ENCODE results near the gene OOSP2.

The OOSP2 gene

GRCh38 chr11:60084631-60085273 lies 44.5 kb downstream of the OOSP2 start:
- no peaks in the 10 kb centered on the region for H3K27me3 ChIP-seq (ENCODE audit: insufficient read depth, low read depth, severe bottlenecking)
- no peaks in the 10 kb centered on the region for H3K9me3 ChIP-seq (ENCODE audit: severe bottlenecking)
- H3K4me3 ChIP-seq (ENCODE audit: low read depth, low read length), result no peak overlapping the region
- DNase-seq, result no peak
- no peak for TF ChIP-seq CTCF (IDR thresholded peaks at IDR 0.05; ENCODE audit: low read depth, low read length)
- H3K27ac ChIP-seq, result no peak overlapping the region
- H3K36me3 ChIP-seq, result no peaks in the 10 kb centered on the region

GRCh38 chr11:60085909-60086308 lies 45.7 kb downstream of the OOSP2 start:
- Histone ChIP-seq H3K27me3 (ENCODE audit: insufficient read depth, low read depth, severe bottlenecking) (no peaks in the 10 kb centered on the region), H3K9me3 (ENCODE audit: severe bottlenecking) (no peaks in the 10 kb centered on the region), H3K36me3 (no peaks in the 10 kb centered on the region), H3K27ac (no peak overlapping the region), H3K4me3 (ENCODE audit: low read depth, low read length) (no peak overlapping the region)
- no peak for TF ChIP-seq CTCF (IDR thresholded peaks at IDR 0.05; ENCODE audit: low read depth, low read length)
- DNase-seq, result no peak

- H3K4me3 ChIP-seq (ENCODE audit: low read depth, low read length), result no peak overlapping the region
- H3K9me3 ChIP-seq (ENCODE audit: severe bottlenecking), result no peaks in the 10 kb centered on the region
- H3K27ac ChIP-seq, result no peak overlapping the region
- no peaks in the 10 kb centered on the region for H3K36me3 ChIP-seq
- no peak for TF ChIP-seq CTCF (IDR thresholded peaks at IDR 0.05; ENCODE audit: low read depth, low read length)
- DNase-seq, result no peak
- no peaks in the 10 kb centered on the region for H3K27me3 ChIP-seq (ENCODE audit: insufficient read depth, low read depth, severe bottlenecking)
These were observed 47.0 kb downstream of the OOSP2 start for GRCh38 chr11:60087239-60087638.

- H3K4me3 ChIP-seq (ENCODE audit: low read depth, low read length), result no peak within 1 kb of the TSS
- H3K9me3 ChIP-seq (ENCODE audit: severe bottlenecking), result no peaks in the 10 kb centered on the region
- TF ChIP-seq CTCF (IDR thresholded peaks at IDR 0.05; ENCODE audit: low read depth, low read length), result no peak
- H3K36me3 ChIP-seq, result no peaks in the 10 kb centered on the region
- no peak for DNase-seq
- H3K27ac ChIP-seq, result no peak within 1 kb of the TSS
- no peaks in the 10 kb centered on the region for H3K27me3 ChIP-seq (ENCODE audit: insufficient read depth, low read depth, severe bottlenecking)
These were observed 48.2 kb downstream of the OOSP2 start, which contains the start of gene MS4A2 for GRCh38 chr11:60088364-60088763. TSS of gene MS4A2 (plus strand) at chr11:60088664. CDS start at chr11:60088766, 102 bp downstream.

GRCh38 chr11:60095477-60096120 lies 55.4 kb downstream of the OOSP2 start:
- no peak for TF ChIP-seq CTCF (IDR thresholded peaks at IDR 0.05; ENCODE audit: low read depth, low read length)
- no peak overlapping the region for H3K4me3 ChIP-seq (ENCODE audit: low read depth, low read length)
- H3K9me3 ChIP-seq (ENCODE audit: severe bottlenecking), result no peaks in the 10 kb centered on the region
- H3K27ac ChIP-seq, result no peak overlapping the region
- no peak for DNase-seq
- no peaks in the 10 kb centered on the region for H3K27me3 ChIP-seq (ENCODE audit: insufficient read depth, low read depth, severe bottlenecking)
- H3K36me3 ChIP-seq, result no peaks in the 10 kb centered on the region

All from WERI-Rb-1 (cell line).